Kasumi-1 (cell line): ENCODE data around the gene LHX3.
A peak's percentile ranks its signal among the peaks of the same experiment; 100 is the strongest.

Experiments used
- DNase-seq, 2 experiments: peaks; one replicate each; lab custom pipeline; 2025; lab: John Stamatoyannopoulos, UW

Gene LHX3

DNA sequence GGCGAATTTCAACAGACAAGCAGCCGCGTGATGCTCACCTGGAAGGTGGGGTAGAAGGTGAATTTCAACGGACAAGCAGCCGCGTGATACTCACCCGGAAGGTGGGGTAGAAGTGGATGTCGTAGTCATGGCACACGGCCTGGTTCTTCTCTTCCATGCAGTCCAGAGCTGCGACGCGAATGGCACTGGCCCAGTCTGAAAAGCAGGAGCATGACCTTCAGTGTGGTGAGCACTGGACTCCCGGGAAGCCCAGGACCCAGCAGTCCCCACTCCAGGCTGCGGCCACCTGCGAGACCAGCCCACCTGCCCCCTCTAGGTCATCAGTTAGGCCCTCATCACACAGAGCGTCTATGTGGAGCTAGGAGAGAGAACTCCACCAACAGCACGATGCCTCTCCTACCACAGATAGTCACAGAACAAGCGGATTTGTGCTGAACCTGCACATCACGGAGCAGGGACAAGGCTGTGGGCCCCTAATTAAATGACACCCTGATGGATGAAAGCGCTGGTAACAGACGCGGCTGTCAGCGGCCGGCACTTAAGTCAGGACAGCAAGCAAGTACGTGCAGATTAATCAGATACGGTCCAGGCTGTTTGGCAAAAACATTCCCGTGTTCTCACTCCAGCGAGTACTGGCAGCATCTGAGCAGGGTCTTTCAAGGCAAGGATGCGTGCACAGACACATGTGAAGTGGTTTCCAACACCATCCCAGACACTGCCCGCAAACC is 21.9 kb upstream of the LHX3 start:
- DNase-seq = no peak

DNA sequence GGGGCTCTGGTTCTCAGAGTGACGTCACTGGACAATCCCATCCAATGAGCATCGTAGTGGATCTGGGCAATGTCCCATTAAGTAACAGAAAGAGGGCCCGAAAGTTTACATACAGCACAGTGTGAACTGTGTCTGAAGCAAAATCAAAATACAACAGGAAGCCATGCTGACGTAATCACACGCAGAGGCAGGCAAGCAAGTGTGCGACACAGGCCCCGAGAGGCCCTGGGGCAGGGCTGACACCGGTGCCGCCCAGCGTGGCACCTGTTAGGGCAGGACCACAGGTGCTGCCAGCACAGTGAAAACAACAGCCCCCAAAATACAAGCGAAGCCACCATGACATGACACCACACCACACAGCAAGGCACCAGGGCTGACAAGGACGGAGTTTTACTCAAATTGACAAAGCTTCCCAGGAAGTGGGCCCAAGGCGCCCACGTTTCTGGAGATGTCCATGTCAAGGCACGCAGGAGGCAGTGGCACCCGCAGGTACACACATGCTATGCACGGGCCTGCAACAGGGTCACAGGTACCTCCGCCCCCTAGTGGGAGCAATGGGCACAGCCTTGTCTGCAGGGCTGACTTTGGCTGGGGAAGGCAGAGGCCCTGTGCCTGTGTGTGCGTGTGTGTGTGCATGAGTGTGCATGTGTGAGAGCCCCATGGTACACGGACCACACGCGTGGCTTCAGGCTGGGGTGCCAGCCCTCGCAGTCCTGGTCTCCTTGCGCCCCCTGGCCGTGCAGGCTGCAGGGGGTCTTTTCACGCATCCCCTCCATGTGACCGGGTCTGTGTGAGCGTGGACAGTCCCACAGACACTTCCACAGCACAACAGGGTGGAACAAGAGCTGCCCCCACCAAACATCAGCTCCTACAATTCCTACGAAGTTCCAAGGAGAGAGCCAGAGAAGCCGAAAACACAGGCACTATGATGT is 21.1 kb upstream of the LHX3 start:
- peak; percentile 37 to 57 for DNase-seq

DNA sequence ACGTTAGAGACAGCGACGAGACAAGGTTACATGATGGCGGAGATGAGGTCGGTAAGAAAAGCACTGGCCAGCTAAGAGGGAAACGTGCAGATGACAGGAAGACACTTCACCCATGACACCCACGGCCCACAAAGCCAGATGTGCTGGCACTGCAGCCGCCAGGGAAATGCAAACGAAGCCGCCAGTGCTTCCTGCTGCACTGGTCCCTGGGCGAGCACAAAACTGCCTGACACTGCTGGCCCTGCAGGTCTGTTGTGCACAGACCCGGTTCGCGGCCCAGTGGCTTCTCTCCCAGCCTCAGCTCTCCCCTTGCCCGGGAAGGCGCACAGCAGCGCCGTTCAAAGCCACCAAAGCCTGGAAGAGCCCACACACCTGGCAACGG is 20.4 kb upstream of the LHX3 start:
- DNase-seq = no peak

DNA sequence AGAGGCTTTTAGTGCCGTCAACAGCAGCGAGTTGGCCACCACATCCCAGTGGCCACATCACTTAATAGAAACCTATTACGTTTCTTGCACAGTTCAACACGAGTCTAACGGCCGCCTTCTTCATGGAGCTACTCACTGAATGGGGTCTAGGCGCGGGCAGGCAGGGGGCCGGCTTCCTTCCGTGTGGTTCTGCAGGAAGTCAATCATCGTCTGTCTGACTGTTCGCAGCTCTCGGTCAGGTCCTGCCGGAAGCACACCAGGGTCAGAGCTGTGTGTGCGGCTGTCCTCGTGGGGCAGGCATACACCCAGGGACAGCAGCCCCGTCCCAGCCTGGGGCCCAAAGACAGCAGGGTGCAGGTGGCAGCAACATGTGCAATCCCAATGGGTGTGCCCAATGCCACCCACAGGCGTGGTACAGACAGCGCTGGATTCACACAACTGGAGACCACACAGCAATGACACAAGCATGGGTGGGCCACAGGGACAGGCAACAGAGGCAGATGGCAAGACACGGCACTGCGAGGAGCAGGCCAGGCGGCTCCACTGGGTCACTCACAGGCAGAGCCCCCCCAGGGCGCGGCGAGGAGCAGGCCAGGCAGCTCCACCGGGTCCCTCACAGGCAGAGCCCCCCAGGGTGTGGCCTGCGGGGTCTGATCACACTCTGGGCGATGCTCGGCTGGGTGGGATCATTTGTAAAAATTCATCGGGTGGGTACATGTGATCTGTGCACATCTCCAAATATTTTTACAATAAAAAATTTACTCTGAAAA is 19.1 kb upstream of the LHX3 start:
- no peak for DNase-seq

DNA sequence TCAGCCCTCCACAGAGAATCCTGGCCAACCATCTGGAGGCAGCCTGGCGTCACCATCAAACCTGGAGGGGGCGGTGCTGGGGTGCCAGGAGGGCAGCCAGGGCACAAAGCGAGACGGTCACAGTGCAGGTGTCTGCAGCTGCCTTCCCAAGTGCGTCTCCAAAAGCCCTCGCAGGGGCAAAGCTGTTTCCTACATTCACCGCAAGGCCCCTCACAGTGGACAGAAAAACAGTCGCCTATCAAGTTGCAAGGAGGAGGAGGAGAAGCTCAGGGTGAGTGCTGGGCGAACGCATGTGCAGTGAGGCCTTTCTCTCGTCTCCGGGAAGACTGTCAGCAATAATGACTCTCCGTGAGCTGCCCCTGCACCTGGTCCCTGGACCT is 18.0 kb upstream of the LHX3 start:
- DNase-seq = no peak

DNA sequence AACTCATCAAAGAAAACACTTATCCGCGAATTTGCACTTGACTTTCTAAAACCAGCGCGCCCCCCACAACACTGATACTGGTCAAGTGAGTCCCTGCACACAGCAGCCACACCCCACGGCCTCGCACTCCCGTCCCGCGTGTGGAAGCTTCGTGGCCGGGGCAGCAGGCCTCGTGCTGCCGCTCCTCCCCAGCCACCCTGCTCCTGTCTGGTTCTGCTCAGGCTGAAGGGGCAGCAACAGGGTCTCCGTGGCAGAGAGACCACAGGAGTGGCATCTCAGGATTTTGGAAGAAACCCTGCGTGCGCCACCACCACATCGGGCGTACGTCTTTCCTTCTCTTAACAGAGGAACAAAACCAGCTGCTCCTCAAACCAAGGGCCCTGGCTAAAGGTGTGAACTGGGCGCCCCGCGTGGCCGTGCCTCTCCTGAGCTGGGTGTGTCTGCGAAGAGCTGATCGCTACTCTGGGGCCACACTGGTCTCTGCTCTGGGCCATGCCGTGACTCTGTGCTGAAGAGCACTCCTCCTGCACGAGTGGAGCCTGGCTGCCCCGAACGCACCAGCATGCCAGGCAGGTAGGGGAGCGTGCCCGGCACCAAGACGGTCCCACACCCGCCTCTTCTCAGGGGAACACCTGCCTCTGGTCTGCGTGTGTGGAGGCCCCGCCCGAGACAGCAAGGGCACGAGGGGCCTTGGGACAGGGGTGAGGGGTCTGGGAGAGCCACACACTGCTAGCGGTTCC is 17.4 kb upstream of the LHX3 start:
- DNase-seq = no peak

DNA sequence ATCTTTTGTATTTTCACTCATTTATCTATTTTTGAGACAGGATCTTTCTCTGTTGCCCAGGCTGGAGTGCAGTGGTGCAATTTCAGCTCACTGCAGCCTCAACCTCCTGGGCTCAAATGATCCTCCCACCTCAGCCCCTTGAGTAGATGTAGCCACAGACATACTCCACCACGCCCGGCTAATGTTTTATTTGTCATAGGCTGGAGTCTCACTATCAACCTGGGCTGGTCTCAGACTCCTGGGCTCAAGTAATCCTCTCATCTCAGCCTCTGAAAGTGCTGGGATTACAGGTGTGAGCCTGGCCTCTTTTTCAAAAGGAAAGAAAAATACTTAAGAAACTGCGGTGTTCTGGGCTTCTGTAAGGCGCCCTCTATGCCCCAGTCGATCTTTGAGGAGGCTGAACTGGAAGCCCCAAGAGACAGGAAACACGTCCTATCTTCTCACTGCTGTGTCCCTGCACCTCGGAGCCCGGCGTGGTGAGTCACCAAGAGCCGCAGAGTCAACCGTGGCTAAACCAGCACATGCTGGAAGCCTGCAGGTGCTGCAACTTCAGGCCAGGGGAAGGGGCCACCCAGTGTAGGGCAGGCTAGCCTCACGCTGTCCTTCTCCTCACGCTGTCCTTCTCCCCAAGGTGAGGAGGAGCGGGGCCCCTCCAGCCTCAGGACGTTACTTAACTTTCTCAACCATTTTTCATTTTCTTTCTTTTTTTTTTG is 15.2 kb upstream of the LHX3 start:
- peak; percentile 57 to 76 for DNase-seq

DNA sequence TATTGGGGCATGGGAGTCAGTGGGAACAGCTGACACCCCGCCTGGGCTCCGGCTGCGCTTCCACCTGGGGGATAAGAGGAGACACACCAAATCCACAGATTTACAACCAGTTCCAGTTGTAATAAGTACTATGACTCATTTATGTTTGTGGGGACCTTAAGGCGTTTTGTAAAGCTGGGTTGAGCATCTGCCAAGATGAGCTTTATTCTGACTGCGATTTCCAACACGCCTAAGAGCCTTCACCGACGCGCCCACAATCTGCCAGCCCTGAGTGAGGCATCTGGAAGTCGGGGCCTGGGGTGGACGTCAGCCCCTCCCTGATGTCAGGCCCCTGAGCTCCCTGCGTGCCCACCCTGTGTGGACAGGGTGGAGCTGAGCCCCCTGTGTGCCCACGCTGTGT is 14.3 kb upstream of the LHX3 start:
- no peak for DNase-seq

DNA sequence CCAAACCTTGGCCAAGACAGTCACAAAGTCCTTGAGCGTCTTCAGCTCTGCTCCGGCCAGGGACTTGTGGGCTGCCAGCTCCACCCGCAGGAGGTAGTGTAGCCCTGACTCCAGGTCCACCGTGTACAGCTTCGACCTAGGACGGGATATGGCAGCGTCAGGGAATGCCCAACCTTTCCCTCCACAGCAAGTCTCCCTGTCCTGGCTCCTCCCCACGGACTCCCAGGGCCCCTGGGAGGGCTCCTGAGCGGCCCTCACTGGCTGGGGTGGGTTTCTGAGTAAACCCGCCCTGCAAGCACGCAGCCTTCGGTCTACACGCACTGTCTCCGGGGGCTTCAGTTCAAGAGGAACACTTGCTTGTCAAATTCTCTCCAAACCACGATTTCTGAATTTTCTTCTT is 13.7 kb upstream of the LHX3 start:
- DNase-seq = no peak

DNA sequence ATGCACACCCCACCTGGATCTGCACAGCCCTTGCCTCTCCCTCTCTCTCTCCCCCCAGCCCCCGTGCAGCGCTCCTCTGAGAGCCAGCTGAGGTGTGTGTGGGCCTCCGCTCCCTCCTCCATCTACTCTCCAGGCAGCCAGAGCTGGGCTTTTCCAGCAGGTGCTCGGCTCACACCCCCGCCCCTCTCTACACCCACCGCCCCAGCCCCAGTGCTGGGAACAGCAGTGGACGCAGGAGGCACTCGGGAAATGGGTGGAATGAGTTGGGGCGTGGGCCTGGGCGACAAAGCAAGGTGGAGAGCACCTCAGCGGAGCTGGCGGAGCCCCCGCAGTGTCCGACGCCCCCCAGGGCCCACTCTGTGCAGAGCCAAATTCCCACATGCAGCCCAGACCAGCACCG is 13.3 kb upstream of the LHX3 start:
- no peak for DNase-seq

DNA sequence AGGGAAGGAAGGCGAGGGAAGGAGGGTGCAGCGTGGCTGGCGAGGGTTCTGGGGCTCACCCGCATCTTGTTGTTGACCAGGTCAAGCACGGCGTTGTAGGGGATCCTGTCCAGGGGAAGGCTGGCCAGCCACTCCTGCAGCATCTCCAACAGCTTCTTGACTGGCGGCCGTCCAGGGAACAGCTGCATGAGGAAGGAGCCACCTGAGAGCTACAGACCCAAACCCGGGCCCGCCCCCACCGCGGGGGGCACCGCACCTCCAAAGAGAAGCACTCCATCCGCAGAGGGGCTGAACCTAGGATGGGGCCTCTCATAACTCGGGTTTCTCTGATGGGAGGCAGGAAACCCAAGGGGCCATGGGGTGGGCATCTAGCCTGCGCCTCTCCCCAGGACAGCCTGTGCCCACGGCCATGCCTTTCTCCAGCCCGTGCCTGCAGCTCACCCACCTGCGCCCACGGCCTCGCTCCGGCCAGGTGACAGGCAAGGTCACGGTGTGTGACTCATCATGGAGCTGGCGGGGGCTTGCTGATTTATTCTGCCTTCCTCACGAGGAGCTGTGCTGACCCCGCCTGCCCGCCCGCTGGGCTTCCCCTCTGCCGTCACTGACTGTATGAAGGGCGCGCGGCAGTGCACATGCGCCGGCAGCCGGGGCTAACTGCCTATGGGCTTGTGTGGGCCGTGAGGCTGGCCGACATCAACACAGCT is 11.8 kb upstream of the LHX3 start:
- DNase-seq = no peak

DNA sequence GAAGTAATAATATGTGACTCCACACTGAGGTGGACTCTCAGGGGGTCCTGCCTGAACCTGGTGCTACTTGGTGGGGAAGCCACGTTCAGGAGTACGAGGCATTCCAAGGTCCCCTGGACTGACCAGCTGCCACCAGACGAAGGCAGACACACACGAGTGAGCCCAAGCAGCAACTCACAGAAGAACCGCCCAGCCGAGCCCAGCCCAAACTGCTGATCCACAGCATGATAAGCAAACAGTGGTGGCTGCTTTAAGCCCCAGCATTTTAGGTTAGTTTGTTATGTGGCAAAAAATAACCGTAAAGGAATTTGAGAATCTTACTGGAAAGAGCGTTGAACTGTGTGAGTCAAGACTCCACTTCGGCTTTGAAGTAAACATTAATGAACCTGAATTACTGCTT is 8.8 kb upstream of the LHX3 start:
- no peak for DNase-seq

DNA sequence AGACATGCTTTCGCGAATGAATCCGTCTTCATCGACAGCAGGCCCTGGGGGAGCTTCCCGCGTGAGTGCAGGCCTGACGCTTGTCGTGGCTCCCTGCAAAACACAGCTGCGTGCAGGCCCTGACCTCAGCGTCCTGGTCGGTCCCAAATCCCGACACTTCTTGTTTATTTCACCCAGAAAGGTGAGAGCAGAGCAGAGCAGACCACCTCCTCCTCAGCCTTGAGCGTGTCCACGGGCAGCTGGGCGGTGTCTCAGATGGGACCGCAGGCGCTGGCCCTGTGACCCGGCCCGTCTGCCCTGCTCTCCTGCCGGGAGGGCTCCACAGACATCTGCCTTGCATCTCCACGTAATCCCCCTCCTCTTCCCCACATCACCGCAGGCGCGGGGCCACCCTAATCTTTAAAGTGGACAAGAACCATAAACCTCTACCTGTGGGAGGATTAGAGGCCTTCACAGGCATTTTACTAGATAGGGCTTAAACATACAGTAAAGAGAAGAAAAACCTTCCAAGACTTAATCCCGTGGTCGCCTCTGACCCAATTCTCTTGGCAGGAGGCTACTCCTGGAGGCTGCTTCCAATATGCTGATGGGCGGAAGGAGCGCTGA is 7.5 kb upstream of the LHX3 start:
- no peak for DNase-seq

DNA sequence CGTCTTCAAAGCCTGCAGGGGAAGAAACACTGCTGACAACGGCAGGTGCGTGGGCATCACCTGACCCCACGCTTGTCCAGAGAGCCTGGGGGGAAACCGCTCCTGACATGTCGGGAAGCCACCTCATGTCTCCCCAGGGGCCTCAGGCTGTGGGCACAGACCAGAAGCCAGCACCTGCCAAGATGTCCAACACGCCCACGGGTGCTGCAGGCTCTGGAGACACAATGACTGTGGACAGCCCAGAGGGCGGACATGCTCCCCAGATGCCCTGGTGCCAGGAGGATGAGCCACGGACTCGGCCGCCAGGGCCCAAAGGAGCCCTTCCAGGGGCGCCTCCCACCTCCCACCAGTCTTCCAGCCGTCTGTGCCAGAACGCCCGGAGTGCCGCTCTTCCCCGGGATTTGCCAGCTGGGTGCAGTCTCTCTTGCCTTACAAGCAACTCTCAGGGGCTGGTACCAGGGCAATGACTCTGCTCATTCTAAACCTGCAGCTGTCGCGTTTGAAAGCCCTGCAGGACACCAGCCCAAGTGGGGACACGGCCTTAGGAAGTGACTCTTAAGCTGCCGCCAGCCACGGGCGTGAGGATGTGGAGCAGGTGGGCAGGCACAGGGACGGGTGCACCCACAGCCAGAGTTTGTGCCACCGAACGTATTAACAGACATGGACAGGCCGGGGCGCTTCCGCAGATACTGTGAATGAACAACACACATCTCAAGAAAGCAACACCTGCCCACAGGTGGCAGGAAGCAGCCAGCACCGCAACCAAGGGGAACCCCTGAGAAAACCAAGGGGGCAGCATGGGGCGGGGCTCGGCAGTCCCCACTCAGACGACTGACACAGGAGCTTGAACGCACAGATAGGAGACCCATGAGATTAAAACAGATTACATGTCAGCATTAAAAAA is 6.8 kb upstream of the LHX3 start:
- no peak for DNase-seq

DNA sequence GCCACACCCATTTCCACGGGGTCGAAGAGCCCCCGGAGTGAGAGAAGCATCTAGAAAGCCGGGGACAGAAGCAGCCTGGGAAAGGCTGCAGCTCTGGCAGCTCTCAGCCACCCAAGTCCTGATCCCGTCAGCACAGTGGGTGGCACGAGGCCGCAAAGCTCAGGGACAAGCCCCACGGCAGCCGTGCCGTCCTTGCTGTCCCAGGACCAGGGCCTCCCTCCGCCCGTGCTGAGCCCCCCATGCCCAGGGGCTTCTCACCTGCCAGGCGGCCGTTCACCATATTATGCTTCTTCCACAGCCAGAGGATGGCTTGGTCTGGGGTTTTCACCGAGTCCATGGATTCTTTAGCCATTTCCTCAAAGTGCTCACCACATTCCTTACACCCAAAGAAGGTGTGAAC is 6.1 kb upstream of the LHX3 start:
- DNase-seq = no peak

DNA sequence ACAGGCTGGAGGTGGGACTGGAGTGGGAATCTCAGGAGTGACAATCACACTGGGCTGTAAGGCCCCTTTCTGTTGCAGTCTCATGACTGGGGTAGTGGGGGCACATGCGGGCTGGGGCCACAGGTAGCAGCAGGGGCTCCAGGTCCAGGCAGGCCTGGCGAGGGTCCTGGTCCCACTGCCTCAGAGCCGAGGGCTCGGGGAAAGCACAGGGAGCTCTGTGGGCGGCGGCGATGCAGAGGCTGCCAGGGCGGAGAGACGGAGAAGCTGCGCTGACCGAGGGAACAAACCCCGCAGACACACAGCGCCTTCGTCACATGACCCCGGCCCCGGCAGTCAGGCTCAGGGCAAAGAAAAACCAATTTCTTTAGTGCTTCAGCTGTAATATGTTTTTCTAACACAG is 5.3 kb upstream of the LHX3 start:
- no peak for DNase-seq

DNA sequence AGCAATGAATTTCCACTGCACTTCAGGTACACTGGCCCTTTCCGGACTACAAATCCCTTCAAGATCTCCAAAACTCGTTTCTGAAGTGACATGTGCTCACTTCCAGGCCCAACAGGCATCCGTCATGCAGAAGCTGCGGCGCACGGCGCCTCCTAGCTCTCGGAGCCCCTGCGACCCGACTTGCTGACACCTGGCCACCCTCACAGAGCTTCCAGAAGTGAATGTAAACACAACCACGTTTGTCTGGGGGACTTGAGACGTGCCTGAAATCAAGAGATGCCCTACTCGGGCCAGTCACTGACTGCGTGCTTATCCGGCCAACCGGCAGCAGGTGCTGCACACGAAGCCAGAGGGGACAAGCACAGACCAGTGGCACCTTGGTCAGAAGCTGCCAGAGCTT is 4.9 kb upstream of the LHX3 start:
- DNase-seq = no peak

DNA sequence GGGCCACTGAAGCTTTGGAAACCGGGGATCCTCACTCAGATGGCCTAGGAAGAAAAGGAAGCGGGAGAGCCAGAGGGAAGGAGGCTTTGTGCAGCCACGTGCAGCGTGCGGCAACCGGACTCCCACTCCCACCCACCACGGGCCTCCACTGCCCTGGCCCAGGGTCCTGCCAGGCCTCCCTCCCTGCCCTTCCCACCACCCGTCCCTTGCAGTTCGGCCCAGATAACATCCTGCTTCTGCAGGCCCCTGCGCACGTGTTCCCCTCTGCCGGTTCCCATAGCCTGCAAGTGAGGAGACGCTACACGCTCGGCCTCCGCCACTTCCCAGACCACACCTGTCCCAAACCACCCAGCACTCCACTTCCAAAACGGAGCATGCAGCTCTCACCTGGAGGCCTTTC is 4.3 kb upstream of the LHX3 start:
- DNase-seq = no peak

DNA sequence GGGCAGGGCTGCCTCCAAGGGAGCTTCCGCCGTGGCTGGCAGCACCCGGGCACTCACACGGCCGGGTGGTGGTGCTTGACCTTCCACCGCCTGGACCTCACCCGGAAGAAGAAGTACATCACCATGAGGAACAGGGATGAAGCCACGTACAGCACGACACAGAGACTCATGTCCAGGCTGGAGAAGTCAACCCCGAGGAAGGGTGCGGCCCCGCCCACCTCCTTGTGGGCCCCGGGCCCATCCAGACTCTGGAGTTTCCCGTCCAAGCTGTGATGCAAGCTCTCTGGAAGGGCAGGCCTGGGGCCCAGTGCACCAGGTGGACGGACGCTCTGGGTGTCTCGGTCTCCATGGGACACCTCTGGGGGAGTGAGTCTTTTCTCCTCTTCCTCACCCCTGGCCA is 3.7 kb upstream of the LHX3 start:
- DNase-seq = no peak
